RWPE2 (cell line): Measurements from ENCODE around the gene REPIN1.

Experiments
- ATAC-seq: fragments of 200-7000 bp; cut with Tn5 transposase; 3 replicates; pipeline ENCODE4 v1.9.1; 2021; ENCODE audit warnings: low read depth
- DNase-seq: peaks from one replicate; pipeline ENCODE4 v3.0.0-alpha.2; 2020; ENCODE audit warnings: low spot score
- H3K27ac ChIP-seq: fragments of 450-650 bp; 2 replicates; pipeline ENCODE4 v1.5.1; 2017; ENCODE audit warnings: mild to moderate bottlenecking; ENCODE audit not compliant: poor library complexity, severe bottlenecking
- H3K27me3 ChIP-seq: fragments of 250-450 bp; sonication (Bioruptor Pico); 2 replicates; pipeline ENCODE4 v1.5.1; 2021; ENCODE audit warnings: mild to moderate bottlenecking, moderate library complexity; ENCODE audit not compliant: insufficient read depth, poor library complexity, severe bottlenecking
- H3K36me3 ChIP-seq: fragments of 250-450 bp; sonication (Bioruptor Pico); 2 replicates; pipeline ENCODE4 v1.5.1; 2020; ENCODE audit warnings: low read depth, mild to moderate bottlenecking, moderate library complexity
- H3K4me1 ChIP-seq: fragments of 250-450 bp; sonication (Bioruptor Pico); 2 replicates; pipeline ENCODE4 v1.5.1; 2021; ENCODE audit warnings: mild to moderate bottlenecking, moderate library complexity; ENCODE audit not compliant: insufficient read depth, poor library complexity, severe bottlenecking
- H3K4me3 ChIP-seq: fragments of 250-450 bp; sonication (Bioruptor Pico); 2 replicates; pipeline ENCODE4 v1.5.1; 2021; ENCODE audit warnings: mild to moderate bottlenecking, moderate library complexity; ENCODE audit not compliant: severe bottlenecking
- H3K9me3 ChIP-seq: fragments of 250-450 bp; sonication (Bioruptor Pico); 2 replicates; pipeline ENCODE4 v1.5.1; 2021; ENCODE audit warnings: mild to moderate bottlenecking, moderate library complexity; ENCODE audit not compliant: severe bottlenecking
- CTCF ChIP-seq: fragments of 450-650 bp; IDR thresholded peaks from one replicate; pipeline ENCODE4 v1.5.1; 2017; ENCODE audit warnings: mild to moderate bottlenecking, moderate library complexity; ENCODE audit not compliant: poor library complexity, severe bottlenecking

The REPIN1 gene

GRCh38 chr7:150371996-150372270 is 3.3 kb downstream of the REPIN1 start:
- Histone ChIP-seq H3K27me3 (no peaks in the 10 kb centered on the region), H3K4me1 (peaks cover 4% of the 10 kb centered on the region), H3K9me3 (no peaks in the 10 kb centered on the region), H3K36me3 (peaks cover 16% of the 10 kb centered on the region), H3K27ac (no peak overlapping the region), H3K4me3 (no peak overlapping the region)
- ATAC-seq = no peak
- DNase-seq = no peak
- no peak for TF ChIP-seq CTCF

GRCh38 chr7:150372271-150373048 is 3.8 kb downstream of the REPIN1 start:
- peaks cover 4% of the 10 kb centered on the region for H3K4me1 ChIP-seq
- ATAC-seq (no peak), DNase-seq (no peak)
- no peak for TF ChIP-seq CTCF
- H3K4me3 ChIP-seq = no peak overlapping the region
- no peaks in the 10 kb centered on the region for H3K27me3 ChIP-seq
- no peaks in the 10 kb centered on the region for H3K9me3 ChIP-seq
- no peak overlapping the region for H3K27ac ChIP-seq
- peaks cover 16% of the 10 kb centered on the region for H3K36me3 ChIP-seq

- no peak for TF ChIP-seq CTCF
- Histone ChIP-seq H3K4me1 (no peaks in the 10 kb centered on the region), H3K27me3 (no peaks in the 10 kb centered on the region), H3K4me3 (no peak overlapping the region), H3K9me3 (no peaks in the 10 kb centered on the region), H3K36me3 (peaks cover 16% of the 10 kb centered on the region), H3K27ac (no peak overlapping the region)
- no peak for ATAC-seq
- DNase-seq = no peak
Measured at GRCh38 chr7:150373049-150373801, 4.6 kb downstream of the REPIN1 start.

GRCh38 chr7:150374026-150374425 is 5.4 kb downstream of the REPIN1 start:
- H3K27me3 ChIP-seq = no peaks in the 10 kb centered on the region
- DNase-seq = no peak

More at GRCh38 chr7:150374026-150374425, 5.4 kb downstream of the REPIN1 start:
- H3K9me3 ChIP-seq = no peaks in the 10 kb centered on the region
- H3K27ac ChIP-seq = no peak overlapping the region
- no peak for TF ChIP-seq CTCF
- H3K36me3 ChIP-seq = peaks cover 16% of the 10 kb centered on the region
- H3K4me1 ChIP-seq = no peaks in the 10 kb centered on the region
- ATAC-seq = no peak
- no peak overlapping the region for H3K4me3 ChIP-seq
